ENCODE results near the gene FKBP1A. TPM values are rescaled to one million over a fixed set of nuclear protein-coding genes. Genes with fewer than 3 reads are reported as not detected.

The FKBP1A gene
- total RNA-seq, 3 donors from 2014 or later: 168 to 326 (median 300) TPM

DNA sequence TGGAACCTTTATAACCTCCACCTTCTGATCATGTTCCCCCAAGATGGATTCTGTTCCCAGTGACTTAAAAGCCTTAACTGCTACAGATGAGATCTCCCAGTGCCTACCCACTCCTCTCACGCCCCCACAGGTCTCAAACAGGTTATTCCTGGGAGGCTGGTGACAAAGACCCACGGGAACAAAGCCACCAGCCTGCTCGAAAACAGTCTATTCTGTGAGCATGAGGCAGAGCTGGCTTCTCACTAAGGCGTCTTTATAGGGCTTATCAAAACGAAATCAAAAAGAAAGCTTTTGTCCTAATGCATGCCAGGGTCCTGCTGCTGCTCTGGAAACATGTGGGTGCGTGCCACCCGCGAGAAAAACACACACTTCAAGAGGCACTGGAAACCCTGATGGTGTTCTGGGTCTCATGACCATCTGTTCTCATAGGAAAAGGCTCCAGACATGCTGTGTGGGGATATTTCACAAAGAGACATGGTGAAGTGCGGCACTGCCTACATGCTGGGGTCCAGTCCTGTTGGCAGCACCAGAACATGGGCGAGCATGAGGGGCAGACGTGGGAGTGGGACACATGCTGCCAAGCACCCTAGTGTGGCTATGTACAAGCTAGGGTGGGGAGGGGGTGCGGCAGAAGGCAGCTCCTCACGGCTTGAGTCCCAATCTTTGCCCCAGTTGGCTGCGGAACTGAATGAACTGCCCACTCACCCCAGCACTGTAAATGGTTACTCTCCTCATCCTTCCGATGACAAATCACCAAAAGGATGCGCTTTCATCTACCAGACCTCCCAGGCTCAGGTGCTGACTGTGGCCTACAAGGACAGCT is 2.1 kb downstream of the FKBP1A start:
- Histone ChIP-seq H3K4me1 (ENCODE audit: low read depth) (peaks cover 51% of the 10 kb centered on the region), H3K36me3 (ENCODE audit: low read depth) (no peaks in the 10 kb centered on the region), H3K9me3 (no peaks in the 10 kb centered on the region), H3K4me3 (no peak overlapping the region)
- intact Hi-C loops (cut with DNase I, micrococcal nuclease): loop anchor here in 1 of 2 donors (5.0 kb wide), 2 partner anchors 63 to 78 kb away; partner anchors contain the start of gene SDCBP2
- ATAC-seq (no peak), DNase-seq (no peak)
- TF ChIP-seq, protein P1, sequence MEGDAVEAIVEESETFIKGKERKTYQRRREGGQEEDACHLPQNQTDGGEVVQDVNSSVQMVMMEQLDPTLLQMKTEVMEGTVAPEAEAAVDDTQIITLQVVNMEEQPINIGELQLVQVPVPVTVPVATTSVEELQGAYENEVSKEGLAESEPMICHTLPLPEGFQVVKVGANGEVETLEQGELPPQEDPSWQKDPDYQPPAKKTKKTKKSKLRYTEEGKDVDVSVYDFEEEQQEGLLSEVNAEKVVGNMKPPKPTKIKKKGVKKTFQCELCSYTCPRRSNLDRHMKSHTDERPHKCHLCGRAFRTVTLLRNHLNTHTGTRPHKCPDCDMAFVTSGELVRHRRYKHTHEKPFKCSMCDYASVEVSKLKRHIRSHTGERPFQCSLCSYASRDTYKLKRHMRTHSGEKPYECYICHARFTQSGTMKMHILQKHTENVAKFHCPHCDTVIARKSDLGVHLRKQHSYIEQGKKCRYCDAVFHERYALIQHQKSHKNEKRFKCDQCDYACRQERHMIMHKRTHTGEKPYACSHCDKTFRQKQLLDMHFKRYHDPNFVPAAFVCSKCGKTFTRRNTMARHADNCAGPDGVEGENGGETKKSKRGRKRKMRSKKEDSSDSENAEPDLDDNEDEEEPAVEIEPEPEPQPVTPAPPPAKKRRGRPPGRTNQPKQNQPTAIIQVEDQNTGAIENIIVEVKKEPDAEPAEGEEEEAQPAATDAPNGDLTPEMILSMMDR (IDR thresholded peaks at IDR 0.05): no peak

DNA sequence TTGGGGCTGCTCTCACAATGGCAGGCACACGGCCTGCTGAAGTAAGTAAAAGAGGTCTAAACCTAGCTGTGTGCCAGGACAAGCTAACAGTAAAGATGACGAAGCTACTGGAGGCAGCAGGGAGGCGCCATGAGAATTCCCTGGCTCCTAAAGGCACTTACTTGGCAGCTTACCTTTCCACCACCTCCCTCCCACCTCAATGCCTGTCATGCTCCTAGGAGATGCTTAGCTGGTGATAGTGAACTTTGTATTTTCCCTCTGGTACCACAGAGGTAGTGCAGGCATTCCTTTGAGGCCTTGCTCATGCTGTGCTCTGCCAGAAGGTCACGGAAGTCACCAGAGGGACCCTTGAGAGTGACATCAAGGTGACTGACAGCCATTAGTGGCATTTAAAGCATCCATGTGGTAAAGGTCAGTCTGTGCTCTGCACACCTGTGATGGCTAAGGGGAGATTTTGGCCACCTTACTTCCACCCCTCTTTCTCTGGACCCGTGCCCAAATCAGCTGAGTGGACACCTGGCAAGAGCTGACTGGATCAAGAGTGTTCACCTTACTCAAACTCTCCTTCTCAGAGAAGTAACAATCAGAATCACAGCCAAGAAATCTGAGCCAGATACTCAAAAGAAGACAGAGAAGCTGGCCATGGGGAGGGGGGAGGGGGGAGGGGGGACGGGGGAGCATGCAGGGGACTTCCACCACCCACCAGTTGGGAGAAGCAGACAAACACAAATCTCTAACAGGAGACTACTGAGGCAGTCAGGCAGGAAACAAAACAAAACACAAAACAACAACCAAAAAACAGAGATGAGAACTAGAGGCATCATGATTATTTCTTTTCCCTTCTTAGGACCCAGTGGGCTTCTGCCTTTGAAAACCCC is 2.9 kb downstream of the FKBP1A start:
- Histone ChIP-seq H3K36me3 (ENCODE audit: low read depth) (no peaks in the 10 kb centered on the region), H3K4me3 (no peak overlapping the region), H3K9me3 (no peaks in the 10 kb centered on the region), H3K4me1 (ENCODE audit: low read depth) (peaks cover 58% of the 10 kb centered on the region)
- ATAC-seq: no peak
- no peak for DNase-seq
- intact Hi-C loops (cut with DNase I, micrococcal nuclease): loop anchor here in 1 of 2 donors (5.0 kb wide), 2 partner anchors 63 to 78 kb away; partner anchors contain the start of gene SDCBP2
- TF ChIP-seq, protein P1 (IDR thresholded peaks at IDR 0.05): no peak

DNA sequence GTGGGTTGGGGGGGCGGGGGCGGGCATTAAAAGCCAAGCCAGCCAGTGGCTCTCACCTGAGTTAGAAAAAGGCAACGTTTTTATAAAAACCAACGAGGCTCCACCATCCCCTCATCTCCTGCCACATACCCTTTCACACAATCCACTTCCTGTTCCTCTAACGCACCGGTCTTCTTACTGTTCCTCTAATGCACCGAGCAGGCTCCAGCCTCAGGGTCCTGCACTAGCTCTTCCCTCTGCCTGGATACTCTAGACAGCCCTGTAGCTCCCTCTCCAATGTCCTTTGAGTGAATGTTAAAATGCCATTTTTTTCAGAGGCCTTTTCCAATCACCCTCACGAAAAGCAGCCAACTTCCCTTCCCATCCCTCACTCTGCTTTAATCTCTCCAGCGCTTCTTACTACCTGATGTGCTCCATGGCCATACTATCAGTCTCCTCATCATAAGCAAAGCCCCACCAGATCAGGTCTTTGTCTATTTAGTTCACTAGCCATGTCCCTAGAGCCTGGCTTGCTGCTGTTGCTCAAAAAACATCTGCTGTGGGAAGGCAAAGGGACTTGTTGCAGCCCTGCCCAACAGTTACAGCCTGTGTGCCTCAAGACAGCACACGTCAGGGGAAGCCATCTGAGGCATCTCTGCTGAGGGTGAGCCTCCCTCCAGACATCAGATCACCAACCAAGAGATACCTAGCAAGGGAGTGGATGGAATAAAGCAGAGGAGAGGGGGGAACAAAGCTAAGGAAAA is 3.9 kb downstream of the FKBP1A start:
- no peak for ATAC-seq
- intact Hi-C loops (cut with DNase I, micrococcal nuclease): no loop called here
- DNase-seq: no peak
- Histone ChIP-seq H3K9me3 (no peaks in the 10 kb centered on the region), H3K4me3 (no peak overlapping the region), H3K4me1 (ENCODE audit: low read depth) (peaks cover 68% of the 10 kb centered on the region), H3K36me3 (ENCODE audit: low read depth) (no peaks in the 10 kb centered on the region)
- TF ChIP-seq, protein P1 (IDR thresholded peaks at IDR 0.05): no peak

DNA sequence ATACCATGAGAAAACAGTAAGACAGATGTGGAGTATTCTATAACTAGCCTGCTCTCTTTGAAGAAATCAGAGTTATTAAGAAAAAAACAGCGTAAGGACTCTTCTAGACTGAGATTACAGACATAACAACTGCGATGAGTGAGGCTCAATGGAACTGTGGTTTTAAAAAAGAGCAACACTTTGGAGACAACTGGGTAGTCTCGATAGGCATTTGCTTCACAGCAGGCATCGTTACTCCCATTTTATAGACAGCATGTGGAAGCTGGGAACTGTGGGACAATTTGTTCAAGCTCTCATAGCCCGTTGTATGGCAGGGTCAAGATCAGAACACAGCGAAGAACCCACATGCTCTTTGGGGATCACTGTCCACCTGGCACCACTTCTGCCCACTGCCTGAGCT is 4.6 kb downstream of the FKBP1A start:
- H3K9me3 ChIP-seq: no peaks in the 10 kb centered on the region
- no peak overlapping the region for H3K4me3 ChIP-seq
- no peaks in the 10 kb centered on the region for H3K36me3 ChIP-seq (ENCODE audit: low read depth)
- intact Hi-C loops (cut with DNase I, micrococcal nuclease): no loop called here
- ATAC-seq: no peak
- TF ChIP-seq, protein P1 (IDR thresholded peaks at IDR 0.05): no peak
- peaks cover 72% of the 10 kb centered on the region for H3K4me1 ChIP-seq (ENCODE audit: low read depth)
- DNase-seq: no peak

DNA sequence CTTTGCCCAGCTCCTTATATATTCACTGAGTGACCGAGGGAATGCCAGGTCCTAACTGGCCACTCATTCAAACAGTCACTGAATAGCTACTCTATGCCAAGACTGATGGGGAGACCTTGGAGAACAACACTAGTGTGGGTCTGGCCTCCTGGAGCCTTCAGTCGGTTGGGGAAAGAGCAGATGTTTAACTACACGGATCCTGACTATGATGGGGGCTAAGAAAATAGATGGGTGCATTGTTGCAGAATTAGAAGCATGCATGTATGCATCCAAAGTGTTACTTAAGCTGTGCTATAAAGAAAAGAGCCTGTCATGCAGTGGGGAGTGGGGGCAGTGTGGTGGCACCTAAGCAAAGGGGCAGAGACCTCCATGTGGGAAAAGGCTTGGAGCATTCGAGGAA is 6.5 kb downstream of the FKBP1A start:
- TF ChIP-seq, protein P1 (IDR thresholded peaks at IDR 0.05): no peak
- no peaks in the 10 kb centered on the region for H3K9me3 ChIP-seq
- no peak overlapping the region for H3K4me3 ChIP-seq
- ATAC-seq (no peak), DNase-seq (no peak)
- H3K4me1 ChIP-seq (ENCODE audit: low read depth): peaks cover 80% of the 10 kb centered on the region
- intact Hi-C loops (cut with DNase I, micrococcal nuclease): no loop called here
- no peaks in the 10 kb centered on the region for H3K36me3 ChIP-seq (ENCODE audit: low read depth)
